Mucosa of gallbladder (tissue), 1 donor: ENCODE data around the gene CCDC184. TPM values are rescaled to one million over a fixed set of nuclear protein-coding genes. Genes with fewer than 3 reads are reported as not detected.
A peak's percentile ranks its signal among the peaks of the same experiment; 100 is the strongest.

Experiments
- DNase-seq: peaks from one replicate; pipeline ENCODE4 v3.0.0-alpha.2; 2020; ENCODE audit warnings: low spot score
- total RNA-seq: library from RNA; stranded (reverse); gene quantifications from one replicate; pipeline ENCODE4 v1.2.1, GENCODE V29; 2021
- donor health status: DM: no; HTN: no; CAD: no.

Gene CCDC184
- total RNA-seq, 1 donor from 2014 or later = 5.2 TPM

- DNase-seq = no peak
Observed at GRCh38 chr12:48179466-48179865, 4.0 kb upstream of the CCDC184 start.

- no peak for DNase-seq
Observed at GRCh38 chr12:48180424-48180823, 3.0 kb upstream of the CCDC184 start.

DNA sequence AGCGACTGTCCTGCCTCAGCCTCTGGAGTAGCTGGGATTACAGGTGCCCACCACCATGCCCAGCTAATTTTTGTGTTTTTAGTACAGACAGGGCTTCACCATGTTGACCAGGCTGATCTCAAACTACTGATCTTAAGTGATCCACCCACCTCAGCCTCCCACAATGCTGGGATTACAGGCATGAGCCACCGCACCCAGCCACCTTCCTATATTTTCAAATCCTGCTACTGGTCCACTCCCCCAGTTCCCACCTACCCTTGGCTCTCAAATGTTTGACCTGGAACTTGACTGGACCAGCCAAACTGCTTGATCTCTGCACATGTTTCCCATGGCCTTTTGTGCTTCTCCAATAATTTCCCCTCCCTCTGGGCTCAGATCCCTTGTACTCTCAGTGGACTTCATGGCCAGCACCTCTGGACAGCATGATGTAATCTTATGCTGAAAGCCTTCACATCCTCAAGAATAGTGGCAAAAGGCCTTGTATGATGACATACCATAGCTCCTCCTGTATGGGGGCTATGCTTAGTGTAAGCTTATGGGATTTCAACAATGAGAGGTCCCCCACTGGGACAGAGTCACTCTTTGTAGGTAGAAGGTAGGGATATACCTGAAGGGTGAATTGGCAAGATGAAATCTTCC, 2.5 kb upstream of the CCDC184 start:
- no peak for DNase-seq

DNA sequence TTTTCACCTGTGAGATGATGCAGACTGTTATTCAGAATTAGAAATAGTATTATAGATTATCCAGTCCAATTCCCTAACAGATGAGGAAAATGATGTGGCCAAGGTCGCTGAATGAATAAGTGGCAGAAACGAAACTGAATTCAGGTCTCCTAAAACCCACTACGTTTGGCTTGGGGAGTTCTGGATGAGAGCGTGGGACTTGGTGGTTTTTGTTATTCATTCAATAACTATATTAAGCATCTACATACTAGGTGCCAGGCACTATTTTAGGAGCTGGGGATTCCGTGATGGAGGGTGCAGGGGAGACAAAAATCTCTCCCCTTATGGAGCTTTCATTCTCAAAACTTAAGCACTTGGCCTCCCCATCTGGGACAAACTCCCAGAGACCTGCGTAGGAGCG, 813 bp upstream of the CCDC184 start:
- DNase-seq = no peak

GRCh38 chr12:48183876-48184548, 568 bp downstream of the CCDC184 start:
- no peak for DNase-seq

DNA sequence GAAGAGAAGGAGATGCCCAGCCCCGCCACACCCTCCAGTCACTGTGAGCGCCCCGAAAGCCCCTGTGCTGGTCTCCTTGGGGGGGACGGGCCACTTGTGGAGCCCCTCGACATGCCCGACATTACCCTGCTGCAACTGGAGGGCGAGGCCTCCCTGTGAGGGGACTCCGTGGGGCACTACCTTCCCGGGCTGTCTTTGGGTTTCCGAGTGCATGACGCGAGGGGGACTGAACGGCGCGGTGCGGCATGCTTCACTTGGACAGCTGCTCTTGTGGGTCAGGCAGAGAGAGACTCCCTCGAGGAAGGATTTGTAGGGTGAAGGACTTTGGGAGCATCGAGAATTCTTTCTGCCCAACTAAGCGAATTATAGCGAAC, 1.1 kb downstream of the CCDC184 start:
- DNase-seq = no peak

- DNase-seq = no peak
Observed at GRCh38 chr12:48185181-48185919, 1.9 kb downstream of the CCDC184 start.

GRCh38 chr12:48187916-48188695, 4.7 kb downstream of the CCDC184 start:
- DNase-seq = no peak

- peak; percentile 78 for DNase-seq
Observed at GRCh38 chr12:48189331-48190125, 6.1 kb downstream of the CCDC184 start.

DNA sequence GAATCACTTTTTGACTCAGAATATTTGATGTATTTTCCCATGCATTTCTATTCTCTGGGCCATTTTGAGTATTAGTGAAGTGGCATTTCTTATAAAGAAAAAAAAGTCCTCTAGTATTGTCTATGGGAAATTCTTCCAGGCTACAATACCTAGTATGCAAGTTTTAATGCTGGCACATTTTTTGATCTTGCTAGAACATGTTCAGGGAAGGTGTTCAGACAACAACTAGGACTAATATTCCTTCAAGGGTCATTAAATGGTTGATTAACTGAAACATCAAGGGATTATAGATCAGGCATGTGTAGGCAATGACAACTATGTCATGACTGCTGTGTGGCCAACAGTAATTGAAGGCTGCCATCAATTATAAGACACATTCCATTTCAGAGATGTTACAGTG, 7.7 kb downstream of the CCDC184 start:
- no peak for DNase-seq

DNA sequence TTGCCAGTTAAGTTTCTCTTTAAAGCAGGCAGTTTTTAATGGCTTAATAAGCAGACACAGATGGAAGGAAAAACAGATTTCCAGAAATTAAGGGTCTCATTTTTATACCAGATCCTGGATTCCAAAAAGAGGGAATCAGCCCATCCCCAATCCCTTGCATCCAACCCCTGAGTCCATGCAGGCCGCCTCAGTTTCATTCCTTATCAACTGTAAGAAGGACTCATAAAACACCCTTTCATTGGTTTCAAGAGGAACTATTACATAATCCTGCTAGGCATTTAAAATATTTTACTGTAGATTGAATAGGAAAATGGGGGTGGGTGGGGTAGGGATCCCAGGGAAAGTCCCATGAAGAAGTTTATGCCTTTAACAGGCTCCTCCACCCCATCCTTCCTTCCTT, 9.4 kb downstream of the CCDC184 start:
- DNase-seq = no peak

DNA sequence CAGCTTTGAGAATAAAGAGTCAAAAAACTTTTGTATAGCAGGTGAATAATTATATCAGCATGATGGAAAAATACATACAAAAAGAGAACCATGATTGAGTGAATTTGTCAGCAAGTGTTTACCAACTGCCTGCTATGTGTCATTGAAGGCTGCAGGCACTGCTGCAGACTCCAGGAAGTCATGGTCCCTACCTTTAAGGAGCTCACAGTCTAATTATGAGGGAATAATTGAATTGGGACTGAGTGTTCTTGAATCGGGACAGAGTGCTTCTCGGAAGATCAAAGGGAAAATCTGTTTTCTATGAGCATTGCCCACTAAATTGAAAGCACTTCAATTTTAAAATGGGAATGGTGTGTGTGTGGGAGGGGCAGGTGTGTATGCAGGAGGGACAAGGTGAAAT, 10.2 kb downstream of the CCDC184 start:
- DNase-seq = no peak

GRCh38 chr12:48194799-48195201, 11.4 kb downstream of the CCDC184 start:
- no peak for DNase-seq

DNA sequence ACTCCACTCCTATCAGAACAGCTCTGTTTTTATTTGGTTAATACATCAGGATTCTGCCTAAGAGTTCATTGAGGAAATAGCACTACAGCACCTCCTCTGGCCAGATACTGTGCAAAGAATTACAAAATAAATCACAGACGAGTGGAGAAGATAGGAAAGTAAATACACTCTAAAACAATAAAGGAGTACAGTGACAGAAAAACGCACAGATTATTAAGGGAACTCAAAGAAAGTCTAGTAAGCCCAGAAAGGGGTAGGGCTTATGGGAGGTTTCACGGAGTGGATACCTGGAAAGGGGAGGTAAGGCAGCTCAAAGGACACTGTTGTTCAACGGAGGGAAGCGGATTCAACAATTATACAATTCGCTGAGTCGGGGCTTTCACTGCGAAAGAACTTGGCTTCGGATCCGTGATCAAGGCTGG, 14.1 kb downstream of the CCDC184 start:
- peak; percentile 44 for DNase-seq

GRCh38 chr12:48197971-48198671, 14.7 kb downstream of the CCDC184 start:
- peak; percentile 97 for DNase-seq

DNA sequence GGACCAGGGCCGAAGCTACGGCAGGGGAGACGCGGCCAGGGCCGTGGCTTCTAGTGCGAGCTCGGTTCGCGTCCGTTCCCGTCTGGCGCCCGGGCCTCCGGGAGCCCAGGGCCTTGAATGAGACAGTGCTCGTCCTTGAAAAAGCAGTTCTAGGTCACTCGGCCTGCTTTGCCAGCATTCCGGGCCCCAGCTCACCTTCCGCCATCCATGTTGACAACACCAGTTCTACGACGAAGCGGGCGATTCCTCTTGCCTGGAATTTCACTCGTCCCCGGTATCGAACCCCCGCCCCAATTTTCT, 15.2 kb downstream of the CCDC184 start:
- peak; percentile 34 for DNase-seq

DNA sequence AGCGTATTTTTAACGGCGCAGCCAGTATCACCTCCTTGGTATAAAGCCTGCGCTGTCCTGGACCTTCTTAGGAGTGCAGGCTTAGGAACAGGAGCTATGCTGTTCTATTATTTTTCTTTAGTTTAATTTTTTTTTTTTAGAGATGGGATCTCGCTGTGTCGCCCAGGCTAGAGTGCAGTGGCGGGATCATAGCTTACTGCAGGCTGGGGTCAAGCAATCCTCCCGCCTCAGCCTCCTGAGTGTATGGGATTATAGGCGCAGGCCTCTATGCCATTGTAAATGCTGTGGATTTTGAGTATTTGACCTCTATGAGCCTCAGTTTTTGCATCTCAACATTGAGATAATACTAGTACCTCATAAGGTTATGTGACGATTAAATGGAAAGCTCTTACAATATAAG, 15.5 kb downstream of the CCDC184 start:
- no peak for DNase-seq

DNA sequence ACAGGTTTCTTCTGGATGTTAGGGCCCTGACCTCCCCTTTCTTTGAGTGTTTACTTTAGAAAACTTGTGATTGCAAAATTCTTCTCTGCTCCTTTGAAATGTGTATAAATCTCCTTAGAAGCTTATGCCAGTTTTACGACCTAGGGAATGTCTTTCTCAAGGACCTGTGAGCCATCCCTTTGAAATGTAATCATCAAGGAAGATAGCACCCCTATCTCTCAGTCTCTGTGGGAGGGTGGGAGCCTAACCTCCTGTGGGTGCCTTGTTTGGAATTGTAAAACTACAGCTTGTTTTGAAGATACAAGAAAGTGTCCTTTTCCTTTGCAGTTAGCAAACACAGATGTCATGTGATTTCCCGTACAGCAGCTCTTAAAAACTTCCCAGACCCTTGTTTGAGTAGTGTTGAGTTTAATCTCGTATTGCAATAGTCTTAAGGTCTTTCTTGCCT, 16.4 kb downstream of the CCDC184 start:
- no peak for DNase-seq

DNA sequence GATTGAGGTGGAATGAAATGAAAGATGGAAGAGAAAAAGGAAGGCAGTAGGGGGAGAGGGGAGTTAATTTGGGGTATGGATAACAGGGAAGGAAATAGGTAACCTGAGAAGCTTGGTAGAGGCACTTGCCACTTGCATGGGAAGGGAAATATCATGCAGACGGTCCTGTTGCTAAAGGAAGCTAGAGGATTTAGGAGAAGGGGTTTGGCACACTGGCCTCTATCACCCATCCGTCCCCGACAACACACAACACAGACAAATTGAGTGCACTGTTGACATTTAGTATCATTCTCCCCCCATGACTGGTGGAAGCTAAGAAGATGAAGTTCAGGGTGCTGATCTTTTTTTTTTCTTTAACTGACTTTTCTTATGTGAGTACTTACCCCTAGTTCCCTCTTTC, 17.6 kb downstream of the CCDC184 start:
- DNase-seq = no peak

DNA sequence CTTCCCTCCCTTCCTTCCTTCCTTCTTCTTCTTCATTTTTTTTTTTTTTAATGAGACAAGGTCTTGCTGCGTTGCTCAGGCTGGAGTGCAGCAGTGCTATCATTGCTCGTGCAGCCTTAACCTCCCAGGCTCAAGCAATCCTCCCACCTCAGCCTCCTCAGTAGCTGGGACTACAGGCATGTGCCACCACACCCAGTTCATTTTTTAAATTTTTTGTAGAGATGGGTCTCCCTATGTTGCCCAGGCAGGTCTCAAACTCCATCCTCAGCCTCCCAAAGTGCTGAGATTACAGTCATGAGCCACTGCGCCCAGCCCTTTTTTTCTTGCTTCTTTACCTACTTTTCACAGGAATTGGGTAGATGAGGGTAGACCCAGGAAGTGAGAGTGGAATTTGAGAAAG, 18.1 kb downstream of the CCDC184 start:
- DNase-seq = no peak

- DNase-seq = no peak
Observed at GRCh38 chr12:48202766-48203165, 19.3 kb downstream of the CCDC184 start.
